ENCODE data around the gene PDE1A.

The PDE1A gene

DNA sequence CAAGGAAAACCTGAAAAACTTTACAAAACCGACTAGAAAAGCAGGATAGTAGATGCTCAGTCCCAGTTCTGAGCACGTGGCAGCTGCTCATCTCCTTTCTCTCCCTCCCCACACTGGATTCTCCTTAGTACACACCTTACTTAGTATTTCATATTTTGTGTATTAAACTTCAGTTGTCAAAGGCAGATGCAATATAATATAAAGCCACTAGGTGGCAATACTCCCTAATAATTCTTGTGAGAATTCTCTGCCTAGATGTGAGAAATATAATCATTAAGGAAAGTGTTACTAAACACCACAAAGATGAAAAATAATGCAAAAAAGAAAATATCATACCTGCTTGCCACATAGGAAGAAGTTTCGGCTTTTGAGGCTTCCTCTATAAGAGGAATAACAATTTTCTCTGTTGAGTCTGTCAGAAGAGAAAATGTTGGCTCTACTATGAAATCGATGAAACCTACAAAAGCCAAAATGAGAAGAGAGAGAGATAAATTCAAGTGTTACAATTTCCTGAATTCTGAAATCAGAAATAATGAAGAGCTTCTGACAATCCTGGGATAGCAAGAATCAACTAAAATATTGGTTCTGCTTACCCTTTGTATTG, 240.6 kb downstream of the PDE1A start:
- peak; percentile 81 for DNase-seq

DNA sequence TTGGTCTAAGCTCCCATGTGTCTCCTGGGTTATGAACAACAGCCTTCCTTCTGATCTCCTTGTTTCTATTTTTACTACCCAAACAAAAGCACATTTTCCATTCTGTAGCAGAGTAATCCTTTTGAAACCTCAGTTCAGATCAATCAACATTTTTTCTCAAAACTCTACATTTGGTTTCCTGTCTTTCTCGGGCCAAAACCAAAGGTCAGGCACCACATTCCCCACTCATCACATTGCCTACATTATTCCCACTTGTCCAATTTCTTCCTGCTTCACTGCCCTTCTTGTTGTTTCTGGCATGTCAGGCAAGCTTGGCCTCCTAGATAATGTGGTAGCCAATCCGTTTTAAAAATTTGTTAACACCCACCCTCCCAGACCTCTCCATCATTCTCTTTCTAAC, 244.4 kb downstream of the PDE1A start:
- no peak for DNase-seq

- no peak for DNase-seq
Measured at GRCh38 chr2:182181381-182181780, 245.5 kb downstream of the PDE1A start.

DNA sequence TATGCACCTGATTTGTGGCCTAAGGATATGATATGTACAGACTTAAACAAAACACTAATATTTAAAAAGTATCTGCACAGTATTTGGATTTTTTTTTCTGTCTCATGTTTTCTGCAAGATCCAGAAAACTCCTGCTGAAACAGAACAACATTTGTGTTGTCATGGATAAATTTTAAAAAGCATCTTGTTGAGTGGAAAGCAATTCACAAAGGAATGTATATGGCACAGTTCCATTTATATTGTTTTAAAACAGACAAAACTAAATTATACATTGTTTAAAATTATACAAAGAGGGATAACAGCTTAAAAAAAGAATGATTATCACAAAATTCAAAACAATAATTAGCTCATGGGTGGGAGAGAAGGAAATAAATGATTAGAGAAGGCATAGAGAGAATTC, 247.7 kb downstream of the PDE1A start:
- DNase-seq: no peak

DNA sequence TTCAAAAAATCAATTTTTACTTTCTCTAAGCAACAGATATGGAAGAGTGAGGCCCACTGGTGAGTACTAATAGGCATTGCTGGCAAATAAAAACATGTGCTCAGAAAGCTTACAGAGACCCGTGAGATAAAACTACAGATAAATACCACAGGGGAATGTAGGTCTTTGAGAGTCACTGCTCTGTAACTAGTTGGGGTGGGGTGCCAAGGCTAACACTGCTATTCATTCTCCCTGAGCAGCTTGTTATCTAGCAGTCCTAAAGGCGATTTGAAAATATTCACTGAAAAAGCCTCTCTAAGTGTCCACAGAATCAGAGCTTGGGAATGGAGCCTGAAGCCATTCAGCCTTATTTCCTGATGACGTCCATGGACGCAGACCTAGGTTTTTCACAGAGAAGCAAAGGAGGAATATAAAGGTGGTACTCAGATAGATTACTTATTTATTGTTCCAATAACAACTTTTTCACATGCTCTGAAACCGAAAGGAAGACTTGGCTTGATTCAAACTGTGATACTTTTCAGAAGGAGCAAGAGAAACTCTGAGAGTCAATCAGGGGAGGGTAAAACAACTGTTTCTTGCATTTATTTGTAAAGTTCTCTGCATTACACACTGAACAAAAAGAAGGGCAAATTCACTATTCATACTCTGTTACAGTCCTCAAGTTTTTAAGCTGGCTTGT, 252.8 kb downstream of the PDE1A start:
- no peak for DNase-seq

- DNase-seq: no peak
Measured at GRCh38 chr2:182170341-182170740, 256.5 kb downstream of the PDE1A start.

DNA sequence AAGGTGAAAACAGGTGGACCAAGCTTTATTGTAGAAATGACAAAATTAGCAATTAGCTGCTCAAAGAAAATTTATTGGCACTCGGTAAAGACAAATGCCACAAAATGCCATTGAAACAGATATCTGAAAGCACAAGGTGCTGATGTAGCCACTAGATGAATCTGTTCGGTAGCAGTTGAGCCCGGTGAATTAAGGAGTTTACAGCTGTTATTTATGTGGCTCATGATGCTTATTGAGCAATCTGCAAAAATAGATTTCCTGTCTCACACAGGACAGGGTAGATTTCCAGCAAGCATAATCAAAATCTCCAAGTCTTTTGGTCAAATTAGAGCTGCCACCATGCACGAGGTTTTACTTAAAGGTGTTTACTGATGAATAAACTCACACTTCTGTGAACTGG, 259.0 kb downstream of the PDE1A start:
- DNase-seq: no peak

- DNase-seq: no peak
Measured at GRCh38 chr2:182166841-182167240, 260.0 kb downstream of the PDE1A start.

GRCh38 chr2:182166406-182166805, 260.4 kb downstream of the PDE1A start:
- no peak for DNase-seq

DNA sequence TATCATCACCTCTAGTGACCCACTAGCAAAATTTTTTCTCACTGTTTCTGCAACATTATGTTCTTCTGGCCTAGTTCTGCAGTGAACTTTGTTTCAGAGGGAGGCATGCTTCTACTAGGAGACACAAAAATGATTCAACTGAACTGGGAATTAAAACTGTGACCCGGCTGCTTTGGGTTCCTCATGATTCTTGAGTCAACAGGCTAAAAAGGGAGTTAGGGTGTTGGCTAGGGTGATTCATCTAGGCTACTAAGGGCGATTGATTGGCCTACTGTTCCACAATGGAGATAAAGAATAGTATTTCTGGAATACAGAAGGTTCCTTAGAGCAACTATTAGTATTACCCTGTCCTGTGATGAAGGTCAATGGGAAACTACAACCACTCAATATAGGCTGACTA, 261.6 kb downstream of the PDE1A start:
- no peak for DNase-seq

GRCh38 chr2:182164686-182165085, 262.1 kb downstream of the PDE1A start:
- DNase-seq: no peak

GRCh38 chr2:182163878-182164277, 263.0 kb downstream of the PDE1A start:
- no peak for DNase-seq

- peak; percentile 8 for DNase-seq
Measured at GRCh38 chr2:182148344-182148743, 278.5 kb downstream of the PDE1A start.

DNA sequence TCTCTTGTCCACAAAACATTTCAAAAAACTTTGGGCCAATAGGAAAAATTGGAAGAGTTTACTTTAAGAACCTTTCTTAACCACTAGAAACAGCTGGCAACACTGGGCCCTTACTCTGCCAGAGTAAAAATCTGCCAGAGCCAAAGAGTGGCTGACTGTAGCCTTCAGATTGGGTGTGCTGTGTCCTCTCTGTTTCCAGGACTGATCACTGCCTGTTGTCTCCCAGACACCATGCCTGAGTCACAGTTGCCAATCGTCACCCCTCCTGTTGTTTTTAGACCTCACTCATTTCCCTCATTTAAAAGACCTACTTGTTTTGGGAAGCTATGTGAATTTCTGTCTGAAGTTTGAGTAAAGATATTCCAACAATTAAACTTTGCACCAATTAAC, 282.1 kb downstream of the PDE1A start:
- no peak for DNase-seq

GRCh38 chr2:182144041-182144775, 282.6 kb downstream of the PDE1A start:
- DNase-seq: no peak

DNA sequence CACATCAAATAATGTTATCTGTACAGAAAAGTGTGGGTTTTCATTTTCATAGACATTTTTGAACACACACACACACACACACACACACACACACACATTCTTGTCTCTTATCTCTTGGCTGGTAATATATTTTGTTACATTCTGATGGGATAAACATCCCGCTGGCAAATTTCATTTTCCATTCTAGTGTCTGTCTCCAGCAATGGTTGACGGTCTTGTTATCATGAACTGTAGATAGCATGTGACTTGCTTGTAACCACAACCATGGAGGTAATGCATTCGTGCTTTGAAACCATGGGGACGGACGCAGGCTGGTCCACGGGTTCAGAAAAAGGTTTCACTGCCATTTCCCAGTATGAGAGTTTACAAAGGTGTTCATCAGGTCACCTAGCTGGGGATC, 284.8 kb downstream of the PDE1A start:
- no peak for DNase-seq

- DNase-seq: no peak
Measured at GRCh38 chr2:182134201-182134600, 292.6 kb downstream of the PDE1A start.

DNA sequence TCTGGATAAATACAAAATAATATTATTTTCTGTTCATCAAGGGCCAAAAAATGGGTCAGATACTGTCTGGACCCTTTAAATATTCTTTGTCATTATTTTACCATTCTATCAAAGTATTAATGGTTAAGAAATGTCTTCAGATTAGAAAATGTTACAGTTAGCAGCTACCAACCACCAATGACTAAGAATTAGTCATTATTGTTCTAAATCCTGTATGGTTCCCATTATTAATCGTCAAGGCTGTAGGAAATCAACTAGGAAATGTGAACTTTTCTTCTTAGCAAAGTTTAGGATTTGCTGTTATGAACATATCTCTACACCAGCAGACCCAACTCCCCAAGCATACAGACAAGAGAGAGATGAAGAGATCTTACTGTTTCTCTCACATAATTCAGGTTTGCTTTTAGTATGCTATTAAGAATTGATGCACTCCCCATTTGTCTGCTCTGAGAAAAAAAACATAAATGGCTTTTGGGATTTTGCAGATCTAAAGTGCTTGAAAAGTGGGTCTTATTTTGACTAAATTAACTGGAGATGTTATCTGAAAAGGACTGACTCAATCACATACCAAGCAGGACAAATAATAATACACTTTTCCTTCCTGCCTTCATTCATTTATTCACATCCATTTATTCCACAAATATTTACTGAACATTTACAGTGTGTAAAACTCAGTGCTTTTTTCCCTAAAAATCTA, 293.5 kb downstream of the PDE1A start:
- no peak for DNase-seq

DNA sequence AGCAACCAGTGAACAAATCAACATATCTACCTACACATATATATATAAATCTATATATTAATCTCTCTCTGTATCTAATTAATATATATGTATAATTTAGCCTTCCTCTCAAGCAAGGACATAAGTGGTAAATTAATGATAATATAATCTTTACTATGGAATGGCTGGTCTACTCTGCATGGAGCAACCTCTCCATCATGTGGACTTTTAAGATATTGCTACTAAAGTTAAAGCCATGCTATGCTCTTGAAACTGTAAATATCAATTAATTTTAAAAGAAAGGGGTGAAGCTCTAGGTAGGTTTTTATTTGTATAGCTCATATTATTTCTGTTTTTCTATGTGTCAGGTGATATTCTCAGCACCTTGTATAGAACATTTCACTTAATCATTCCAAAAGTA, 294.2 kb downstream of the PDE1A start:
- DNase-seq: no peak

GRCh38 chr2:182128821-182129707, 297.8 kb downstream of the PDE1A start:
- DNase-seq: no peak

- no peak for DNase-seq
Measured at GRCh38 chr2:182117196-182117595, 309.6 kb downstream of the PDE1A start.

DNA sequence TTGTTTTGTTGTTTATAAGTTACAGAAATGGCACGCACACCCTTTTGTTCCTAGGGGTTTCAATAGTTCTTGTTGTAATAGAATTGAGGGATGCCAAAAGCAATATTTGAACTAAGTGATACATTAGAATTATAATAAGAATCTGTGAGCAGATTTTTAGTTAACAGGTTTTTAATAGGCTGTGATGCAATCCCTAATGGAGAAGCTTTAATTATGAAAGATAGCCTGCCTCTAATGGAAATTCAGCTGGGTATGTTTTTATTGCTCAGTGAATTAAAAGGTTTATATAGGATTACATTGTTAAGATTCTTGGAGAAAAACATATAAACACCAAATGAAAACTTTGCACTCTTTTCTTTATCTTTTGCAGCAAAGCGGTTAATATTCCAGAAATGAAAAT, 310.1 kb downstream of the PDE1A start:
- DNase-seq: no peak

- no peak for DNase-seq
Measured at GRCh38 chr2:182115258-182115657, 311.6 kb downstream of the PDE1A start.
